ENCODE data around the gene INPP5D. TPM values are rescaled to one million over a fixed set of nuclear protein-coding genes. Genes with fewer than 3 reads are reported as not detected.

The INPP5D gene
- total RNA-seq, 2 donors from 2014 or later = 14.0 to 19.9 TPM

- intact Hi-C loops (cut with DNase I) = loop anchor here in 1 of 2 donors (10.0 kb wide), 1 partner anchor 157 kb away; the partner anchor contains the start of gene SNORC
- peak; percentile 50 for DNase-seq (ENCODE audit: low spot score)
These were observed 28.3 kb upstream of the INPP5D start for GRCh38 chr2:233031556-233032500.

DNA sequence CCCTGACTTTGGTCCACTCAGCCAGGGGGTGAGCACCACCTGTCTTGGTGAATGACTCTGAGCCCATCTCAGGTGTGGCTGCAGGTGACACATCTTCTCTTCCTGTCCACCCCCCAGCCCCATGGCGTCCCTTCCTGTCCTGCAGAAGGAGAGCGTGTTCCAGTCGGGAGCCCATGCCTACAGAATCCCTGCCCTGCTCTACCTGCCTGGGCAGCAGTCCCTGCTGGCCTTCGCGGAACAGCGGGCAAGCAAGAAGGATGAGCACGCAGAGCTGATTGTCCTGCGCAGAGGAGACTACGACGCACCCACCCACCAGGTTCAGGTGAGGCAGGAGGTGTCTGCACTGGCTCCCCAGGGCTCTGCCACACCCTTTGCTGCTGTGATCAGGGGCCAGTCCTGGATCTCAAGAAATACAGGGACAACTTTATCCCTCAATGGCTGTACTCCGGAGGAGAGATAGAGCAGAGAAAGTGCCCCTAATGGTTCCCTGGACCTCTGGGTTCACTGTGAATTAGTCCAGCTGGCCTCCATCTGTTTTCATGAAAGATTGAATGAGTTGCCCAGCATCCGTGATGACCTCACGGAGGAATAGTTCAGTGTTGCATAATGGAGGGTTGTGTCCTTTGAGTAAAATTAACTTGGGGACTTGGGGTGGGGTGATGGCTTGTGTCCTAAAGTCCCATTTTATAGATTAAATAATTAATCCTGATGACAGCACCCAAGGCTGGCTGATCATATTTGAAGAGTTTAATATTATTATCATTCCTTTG lies 27.4 kb upstream of the INPP5D start, which contains the start of gene NEU2:
Gene NEU2 (plus strand): TSS at position 122 of the 770 bp plus-strand sequence. CDS start 0 bp downstream, at position 122.
- DNase-seq (ENCODE audit: low spot score) = peak; percentile 29
- intact Hi-C loops (cut with DNase I) = loop anchor here in 1 of 2 donors (10.0 kb wide), 1 partner anchor 158 kb away; the partner anchor contains the start of gene SNORC

- peak; percentile 35 for DNase-seq (ENCODE audit: low spot score)
- intact Hi-C loops (cut with DNase I) = loop anchor here in 1 of 2 donors (10.0 kb wide), 1 partner anchor 159 kb away; the partner anchor contains the start of gene SNORC
These were observed 26.5 kb upstream of the INPP5D start for GRCh38 chr2:233033672-233034071.

DNA sequence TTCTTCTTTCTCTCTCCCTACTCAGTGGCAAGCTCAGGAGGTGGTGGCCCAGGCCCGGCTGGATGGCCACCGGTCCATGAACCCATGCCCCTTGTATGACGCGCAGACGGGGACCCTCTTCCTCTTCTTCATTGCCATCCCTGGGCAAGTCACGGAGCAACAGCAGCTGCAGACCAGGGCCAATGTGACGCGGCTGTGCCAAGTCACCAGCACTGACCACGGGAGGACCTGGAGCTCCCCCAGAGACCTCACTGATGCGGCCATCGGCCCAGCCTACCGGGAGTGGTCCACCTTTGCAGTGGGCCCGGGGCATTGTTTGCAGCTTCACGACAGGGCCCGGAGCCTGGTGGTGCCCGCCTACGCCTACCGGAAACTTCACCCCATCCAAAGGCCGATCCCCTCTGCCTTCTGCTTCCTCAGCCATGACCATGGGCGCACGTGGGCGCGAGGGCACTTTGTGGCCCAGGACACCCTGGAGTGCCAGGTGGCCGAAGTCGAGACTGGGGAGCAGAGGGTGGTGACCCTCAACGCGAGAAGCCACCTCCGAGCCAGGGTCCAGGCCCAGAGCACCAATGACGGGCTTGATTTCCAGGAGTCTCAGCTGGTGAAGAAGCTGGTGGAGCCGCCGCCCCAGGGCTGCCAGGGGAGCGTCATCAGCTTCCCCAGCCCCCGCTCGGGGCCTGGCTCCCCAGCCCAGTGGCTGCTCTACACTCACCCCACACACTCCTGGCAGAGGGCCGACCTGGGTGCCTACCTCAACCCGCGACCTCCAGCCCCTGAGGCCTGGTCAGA lies 25.9 kb upstream of the INPP5D start:
- peak; percentile 80 for DNase-seq (ENCODE audit: low spot score)
- intact Hi-C loops (cut with DNase I) = loop anchor here in 1 of 2 donors (10.0 kb wide), 1 partner anchor 159 kb away; the partner anchor contains the start of gene SNORC

GRCh38 chr2:233035426-233036161 lies 24.5 kb upstream of the INPP5D start:
- intact Hi-C loops (cut with DNase I) = loop anchor here in 1 of 2 donors (10.0 kb wide), 1 partner anchor 161 kb away; the partner anchor contains the start of gene SNORC
- peak; percentile 65 for DNase-seq (ENCODE audit: low spot score)

DNA sequence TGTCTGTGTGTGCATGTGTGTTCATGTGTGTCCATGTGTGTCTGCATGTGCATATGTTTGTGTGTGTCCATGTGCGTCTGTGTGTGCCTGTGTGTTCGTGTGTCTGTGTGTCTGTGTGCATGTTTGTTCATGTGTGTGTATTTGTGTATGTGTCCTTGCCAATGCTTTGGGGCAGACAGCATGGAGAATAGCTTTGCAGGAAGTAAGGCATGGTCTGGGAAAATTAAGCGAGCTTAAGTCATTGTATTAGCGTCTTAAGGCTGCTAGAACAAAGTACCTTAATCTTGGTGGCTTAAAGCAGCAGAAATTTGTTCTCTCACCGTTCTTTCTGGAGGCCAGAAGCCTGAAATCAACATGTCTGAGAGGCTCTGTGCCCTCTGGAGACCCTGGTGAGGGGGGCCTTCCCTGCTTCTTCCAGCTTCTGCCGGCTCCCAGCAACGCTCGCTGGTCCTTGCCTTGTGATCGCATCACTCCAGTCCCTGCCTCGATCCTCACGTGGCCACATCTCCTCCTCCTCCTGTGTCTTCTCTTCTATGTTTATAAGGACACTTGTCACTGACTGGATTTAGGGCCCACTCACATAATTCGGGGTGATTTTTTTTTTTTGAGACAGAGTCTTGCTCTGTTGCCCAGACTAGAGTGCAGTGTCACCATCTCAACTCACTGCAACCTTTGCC lies 23.8 kb upstream of the INPP5D start:
- intact Hi-C loops (cut with DNase I) = loop anchor here in 1 of 2 donors (10.0 kb wide), 1 partner anchor 161 kb away; the partner anchor contains the start of gene SNORC
- peak; percentile 38 for DNase-seq (ENCODE audit: low spot score)

DNA sequence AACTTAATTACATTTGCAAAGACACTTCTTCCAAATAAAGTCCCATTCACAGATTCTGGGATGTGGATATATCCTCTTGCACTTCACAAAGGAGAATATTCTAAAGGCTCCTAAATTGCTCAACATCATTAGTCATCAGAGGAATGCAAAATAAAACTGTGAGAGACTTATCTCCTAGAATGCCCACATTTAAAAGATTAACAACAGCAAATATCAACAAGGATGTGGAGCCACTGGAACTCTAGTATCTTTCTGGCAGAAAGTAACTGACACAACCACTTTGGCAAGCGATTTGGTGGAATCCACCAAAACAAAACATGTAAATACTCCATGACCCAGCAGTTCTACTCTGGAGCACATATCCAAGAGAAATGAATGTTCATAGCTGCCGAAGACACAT lies 23.1 kb upstream of the INPP5D start:
- DNase-seq (ENCODE audit: low spot score) = no peak
- intact Hi-C loops (cut with DNase I) = loop anchor here in 1 of 2 donors (10.0 kb wide), 1 partner anchor 162 kb away; the partner anchor contains the start of gene SNORC

- no peak for DNase-seq (ENCODE audit: low spot score)
- intact Hi-C loops (cut with DNase I) = loop anchor here in 1 of 2 donors (10.0 kb wide), 1 partner anchor 165 kb away; the partner anchor contains the start of gene SNORC
These were observed 20.8 kb upstream of the INPP5D start for GRCh38 chr2:233039212-233039845.

GRCh38 chr2:233039846-233040530 lies 20.2 kb upstream of the INPP5D start:
- intact Hi-C loops (cut with DNase I) = loop anchor here in 1 of 2 donors (10.0 kb wide), 1 partner anchor 165 kb away; the partner anchor contains the start of gene SNORC
- peak; percentile 74 for DNase-seq (ENCODE audit: low spot score)

GRCh38 chr2:233040571-233040970 lies 19.6 kb upstream of the INPP5D start:
- peak; percentile 41 for DNase-seq (ENCODE audit: low spot score)
- intact Hi-C loops (cut with DNase I) = no loop called here

DNA sequence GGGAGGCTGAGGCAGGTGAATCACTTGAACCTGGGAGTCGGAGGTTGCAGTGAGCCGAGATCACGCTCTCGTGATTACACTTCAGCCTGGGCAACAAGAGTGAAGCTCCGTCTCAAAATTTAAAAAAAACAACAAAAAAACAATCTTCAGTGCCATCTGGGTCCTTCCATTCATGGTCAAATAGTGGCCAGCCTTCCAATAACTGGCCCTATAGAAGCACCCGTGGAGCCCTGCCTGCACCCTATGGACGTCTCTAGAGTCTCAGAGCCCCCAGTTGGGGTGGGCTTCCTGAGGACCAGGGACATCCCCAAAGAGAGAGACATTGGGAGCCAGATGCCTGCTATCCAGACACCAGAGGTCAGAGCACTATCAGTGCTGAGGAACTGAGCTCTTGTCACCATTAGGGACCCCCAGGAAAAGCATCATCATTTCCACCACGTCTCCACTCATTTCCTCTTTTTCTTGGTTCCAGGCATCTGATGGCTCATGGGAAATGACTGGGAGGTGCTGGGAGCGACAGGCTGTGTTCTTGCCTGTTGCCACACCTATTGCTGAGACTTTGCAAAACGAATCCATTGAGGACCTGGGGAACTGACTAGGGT lies 18.3 kb upstream of the INPP5D start:
- peak; percentile 60 for DNase-seq (ENCODE audit: low spot score)
- intact Hi-C loops (cut with DNase I) = no loop called here

DNA sequence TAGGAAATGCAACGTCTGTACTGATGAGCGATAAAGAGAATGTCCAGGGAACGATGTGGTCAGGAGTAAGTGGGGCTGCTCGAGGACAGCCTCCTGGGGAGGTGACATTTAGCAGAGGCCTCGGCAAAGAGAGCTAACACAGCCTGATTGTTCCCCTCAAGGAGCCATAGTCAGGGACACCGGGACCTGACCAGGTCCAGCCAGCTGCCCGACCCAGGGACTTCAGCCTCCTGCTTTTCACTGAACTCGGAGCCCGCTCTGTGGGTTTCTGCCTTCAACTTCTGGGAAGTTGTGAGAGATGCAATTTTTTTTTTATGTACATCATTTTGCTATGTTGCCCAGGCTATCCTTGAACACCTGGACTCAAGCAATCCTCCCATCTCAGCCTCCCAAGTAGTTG lies 17.6 kb upstream of the INPP5D start:
- intact Hi-C loops (cut with DNase I) = no loop called here
- DNase-seq (ENCODE audit: low spot score) = peak; percentile 38

DNA sequence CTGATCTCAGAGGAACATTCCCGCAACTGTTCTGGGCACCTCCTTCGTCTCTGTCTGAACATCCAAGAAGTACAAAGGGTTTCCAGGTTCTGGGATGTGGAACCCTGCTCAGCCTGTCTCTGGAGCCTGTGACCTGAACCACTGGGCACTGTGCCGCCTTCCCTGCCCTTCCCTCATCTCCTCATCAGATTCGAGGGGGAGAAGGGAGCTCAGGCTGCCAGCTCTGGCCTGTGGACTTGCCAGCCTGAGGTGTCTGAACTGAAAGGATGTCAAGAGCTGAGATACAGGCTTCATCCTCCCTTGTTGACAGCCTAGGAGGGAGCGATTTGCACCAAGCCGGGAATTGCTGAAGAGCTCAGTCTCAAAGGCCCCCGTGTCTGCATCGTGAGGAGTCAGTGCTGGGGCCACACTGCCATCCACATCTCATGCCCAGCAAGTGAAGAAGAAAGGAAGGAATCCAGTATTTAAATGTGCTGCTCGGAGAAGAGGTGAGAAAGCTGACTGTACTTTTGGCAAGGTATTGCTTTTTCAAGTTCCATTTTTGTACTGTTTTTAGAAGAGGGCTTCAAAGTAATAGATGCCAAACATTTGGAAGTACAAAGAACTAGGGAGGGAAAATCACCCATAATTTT lies 15.1 kb upstream of the INPP5D start:
- intact Hi-C loops (cut with DNase I) = no loop called here
- peak; percentile 65 for DNase-seq (ENCODE audit: low spot score)

- peak; percentile 18 for DNase-seq (ENCODE audit: low spot score)
- intact Hi-C loops (cut with DNase I) = no loop called here
These were observed 12.9 kb upstream of the INPP5D start for GRCh38 chr2:233047206-233047605.

DNA sequence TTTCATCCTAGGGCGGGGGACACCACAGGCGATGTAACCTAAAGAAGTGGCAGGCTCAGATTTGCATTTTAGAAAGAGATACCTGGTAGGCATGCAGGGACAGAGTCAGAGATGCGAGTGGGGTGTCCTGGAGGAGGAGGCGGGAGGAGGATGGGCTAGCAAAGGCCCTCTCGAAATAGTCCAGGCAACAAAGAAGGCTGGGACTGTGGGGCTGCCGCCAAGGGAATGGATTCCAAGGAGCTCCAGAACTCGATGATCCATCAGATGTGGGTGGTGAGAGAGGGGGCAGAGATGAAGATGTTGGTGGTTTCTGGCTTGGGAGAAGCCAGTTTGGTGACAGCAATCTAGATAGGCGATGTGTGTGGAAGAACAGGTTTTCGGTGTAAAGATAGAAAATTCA lies 12.5 kb upstream of the INPP5D start:
- peak; percentile 42 for DNase-seq (ENCODE audit: low spot score)
- intact Hi-C loops (cut with DNase I) = no loop called here

All from posterior vena cava (tissue), 2 donors.